HG03196 (cell line): ENCODE measurements around the gene CRHR1.

Source experiments
- ATAC-seq: cut with Tn5 transposase; IDR thresholded peaks from one replicate; pipeline ENCODE4 v1.9.1; 2021; ENCODE audit not compliant: unreplicated experiment

CRHR1 gene

DNA sequence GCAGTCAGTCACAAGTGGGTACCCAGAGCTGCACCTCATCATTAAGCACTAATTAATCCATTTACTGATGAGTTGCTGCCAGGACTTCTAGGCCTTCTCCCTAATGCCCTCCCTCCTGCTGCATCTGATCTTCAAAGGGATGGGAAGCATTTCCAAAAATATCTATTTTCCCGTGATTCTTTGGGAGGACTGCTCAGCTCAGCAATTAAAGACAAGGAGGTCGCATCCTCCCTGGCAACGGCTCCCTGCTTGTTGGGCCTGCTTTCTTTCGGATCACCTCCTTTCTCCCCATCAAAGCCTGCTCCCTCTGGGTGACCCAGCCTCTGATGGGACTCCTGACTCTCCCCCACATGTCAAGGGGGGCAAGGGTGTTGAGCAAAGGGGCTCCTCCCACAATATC is 34.6 kb downstream of the CRHR1 start:
- ATAC-seq: no peak

DNA sequence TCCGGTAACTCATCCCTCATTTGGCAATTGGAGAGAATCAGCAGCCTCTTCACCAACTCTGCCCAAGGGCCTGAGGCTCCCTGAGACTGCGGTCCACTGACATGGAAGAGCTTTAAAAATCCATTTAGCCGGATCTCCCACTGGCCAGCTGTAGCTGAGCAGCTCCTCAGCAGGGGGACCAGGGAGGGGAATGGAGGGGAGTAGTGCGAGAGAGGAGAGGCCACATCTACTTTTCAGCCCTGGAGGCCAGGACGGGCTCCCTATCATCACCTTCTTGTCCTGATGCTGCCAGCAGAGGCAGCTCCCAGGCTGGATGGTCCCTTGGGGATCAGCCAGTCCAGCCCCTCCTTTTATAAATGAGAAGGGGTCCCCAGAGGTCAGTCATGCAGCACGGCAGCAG is 35.5 kb downstream of the CRHR1 start:
- ATAC-seq: no peak

DNA sequence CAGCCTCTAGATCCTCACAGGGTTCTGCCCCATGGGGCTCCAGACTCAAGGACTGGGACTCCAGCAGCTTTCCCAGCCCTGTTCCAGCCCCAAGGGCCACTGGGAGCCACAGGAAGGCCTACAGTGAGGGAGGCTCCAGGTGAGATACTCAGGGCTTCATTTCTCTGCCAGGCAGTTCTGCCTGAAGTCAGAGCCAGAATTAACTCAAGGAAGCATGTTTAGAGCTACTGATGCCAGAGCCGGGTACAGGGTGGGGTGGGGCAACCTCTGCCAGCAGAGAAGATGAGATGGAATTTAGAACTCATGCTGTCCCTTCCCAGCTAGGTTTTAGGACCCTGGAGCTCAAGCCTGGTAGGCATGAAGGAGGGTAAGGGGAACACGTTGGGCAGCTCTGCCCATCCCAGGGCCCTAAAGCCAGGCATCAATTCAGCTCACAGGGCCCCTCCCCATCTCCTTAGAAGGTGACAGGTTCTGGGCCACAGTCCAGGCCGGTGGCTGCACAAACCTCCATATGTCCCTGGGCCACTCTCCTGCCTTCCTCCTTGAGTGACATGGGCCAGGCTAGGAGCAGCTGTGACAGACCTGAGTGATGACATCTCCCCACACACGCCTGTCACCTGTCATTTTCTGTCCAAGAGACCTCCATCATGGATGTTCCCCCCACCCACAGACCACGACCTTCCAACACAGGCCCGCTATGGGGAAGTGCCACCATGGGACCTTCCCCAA is 36.1 kb downstream of the CRHR1 start:
- no peak for ATAC-seq

DNA sequence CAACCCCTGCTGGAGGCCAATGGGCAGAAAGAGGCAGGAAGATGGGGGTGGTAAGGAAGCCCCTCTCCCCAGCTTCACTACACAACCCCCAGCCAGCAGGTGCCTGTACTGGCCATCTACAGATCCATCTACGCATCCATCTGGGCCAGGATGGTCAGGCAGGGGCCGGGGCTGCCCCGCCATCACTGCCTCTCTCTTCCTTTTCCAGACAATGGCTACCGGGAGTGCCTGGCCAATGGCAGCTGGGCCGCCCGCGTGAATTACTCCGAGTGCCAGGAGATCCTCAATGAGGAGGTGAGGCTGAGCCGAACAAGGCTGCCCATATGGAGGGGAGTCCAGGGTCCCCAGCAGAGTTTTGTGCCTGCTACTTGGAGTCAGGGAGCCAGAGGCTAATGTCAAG is 37.0 kb downstream of the CRHR1 start:
- ATAC-seq: no peak

DNA sequence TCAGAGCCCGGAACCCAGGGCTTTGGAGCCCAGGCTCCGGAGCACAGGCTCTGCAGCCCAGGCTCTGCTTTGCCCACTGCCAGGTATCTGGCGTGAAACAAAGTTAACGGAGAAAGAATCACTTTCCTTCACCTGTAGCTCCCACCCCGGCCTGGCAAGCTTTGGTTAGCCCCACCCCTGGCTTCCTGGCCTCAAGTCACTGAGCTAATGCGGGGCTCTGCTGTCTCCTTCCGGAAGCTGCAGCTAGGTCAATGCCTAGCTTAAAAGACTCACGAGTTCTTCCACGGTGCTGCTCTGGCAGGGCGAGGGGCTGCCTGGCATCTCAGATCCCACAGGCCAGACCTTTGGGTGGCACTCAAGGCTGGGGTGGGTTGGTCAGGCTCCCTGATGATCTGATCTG is 39.5 kb downstream of the CRHR1 start:
- no peak for ATAC-seq

DNA sequence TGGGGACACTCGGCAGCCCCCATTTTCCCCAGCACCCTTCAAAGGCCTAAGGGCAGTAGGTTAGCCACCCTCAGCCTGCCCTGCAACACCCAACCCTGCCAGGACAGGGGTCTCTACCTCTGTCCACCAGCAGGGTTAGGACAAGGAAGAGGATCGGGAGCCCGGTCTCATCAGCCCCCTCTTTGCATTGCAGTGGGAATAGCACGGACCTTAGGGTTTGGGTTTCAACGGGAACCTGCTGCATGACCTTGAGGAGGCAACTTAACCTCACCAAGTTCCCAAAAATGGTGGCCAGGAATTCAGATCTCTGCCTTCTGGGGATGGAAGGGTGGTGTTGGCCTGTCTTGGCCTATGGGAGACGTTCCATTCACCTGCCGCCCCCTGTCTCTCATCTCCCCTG is 40.4 kb downstream of the CRHR1 start:
- ATAC-seq: no peak

DNA sequence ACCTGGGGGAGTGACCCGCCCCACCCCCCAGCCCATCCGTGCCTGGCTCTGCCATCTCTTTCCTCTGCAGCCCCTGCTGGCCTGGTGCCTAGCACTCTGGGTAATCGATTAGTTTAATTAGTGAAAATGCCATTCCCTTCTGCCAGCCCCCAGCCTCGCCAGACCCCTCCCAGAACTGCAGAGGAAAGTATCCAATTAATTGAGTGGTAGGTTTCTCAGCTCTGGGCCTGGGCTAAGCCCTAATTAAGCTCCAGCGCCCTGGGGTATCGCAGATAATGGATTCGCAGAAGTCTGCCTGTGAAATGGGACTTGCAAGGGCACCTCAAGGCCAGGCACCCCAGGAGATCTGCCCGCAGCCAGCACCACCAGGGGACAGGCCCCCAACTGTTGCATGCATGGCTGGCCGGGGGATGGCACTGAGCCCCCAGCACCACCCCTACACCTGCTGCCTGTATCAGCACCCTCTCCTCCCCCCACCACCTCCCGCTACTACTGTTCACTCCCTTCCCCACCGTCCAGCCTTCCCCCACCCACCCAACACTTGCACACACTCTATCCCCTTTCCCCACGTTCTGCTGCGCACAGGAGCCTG is 40.9 kb downstream of the CRHR1 start:
- no peak for ATAC-seq

DNA sequence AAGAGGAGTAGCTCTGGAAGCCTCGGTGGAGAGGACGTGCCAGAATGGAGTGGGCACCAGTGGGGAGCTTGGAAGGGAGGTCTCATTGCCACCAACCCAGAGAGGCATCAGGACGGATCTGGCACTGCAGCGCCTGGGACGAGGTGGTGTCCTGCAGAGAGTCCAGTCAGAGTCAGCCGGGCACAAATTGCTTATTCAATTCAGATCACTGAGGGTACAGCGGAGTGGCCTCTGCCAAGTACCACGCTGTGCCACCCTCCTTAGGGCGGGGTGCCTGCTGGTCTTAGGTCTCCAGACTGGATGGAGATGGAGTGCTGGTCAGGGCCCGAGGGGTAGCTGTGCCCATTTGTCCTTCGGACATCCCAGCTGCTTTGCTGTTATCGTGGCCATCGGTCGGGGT is 41.7 kb downstream of the CRHR1 start:
- ATAC-seq: no peak

DNA sequence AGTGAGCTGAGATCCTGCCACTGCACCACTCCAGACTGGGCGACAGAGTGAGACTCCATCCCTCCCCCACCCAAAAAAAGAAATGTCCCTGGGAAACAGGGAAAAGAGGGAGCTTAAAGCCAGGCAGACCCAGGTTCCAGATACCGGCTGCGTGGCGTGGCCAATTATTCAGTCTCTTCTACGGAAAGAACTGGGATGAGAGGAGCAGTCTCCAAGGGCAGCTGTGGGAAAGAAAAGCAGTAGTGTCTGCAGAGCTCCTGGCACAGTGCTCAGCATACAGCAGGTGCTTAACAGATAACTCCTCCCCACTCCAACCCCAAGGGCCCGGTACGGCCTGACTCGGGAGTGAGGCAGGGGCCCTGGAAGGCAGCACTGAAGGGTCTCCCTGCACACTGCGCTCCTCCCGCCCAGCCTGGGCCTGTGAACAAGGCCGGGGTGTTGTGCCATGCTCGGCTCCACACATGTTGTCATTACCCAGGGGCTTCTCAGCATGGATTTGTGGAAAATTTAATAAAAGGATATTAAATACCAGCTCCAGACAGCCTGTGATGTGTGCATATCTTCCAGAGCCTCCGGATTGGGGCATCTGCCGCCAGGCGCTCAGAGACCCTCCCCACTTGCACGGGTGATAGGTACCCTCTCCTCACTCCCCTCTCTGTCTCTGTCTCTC is 42.9 kb downstream of the CRHR1 start:
- ATAC-seq: no peak

DNA sequence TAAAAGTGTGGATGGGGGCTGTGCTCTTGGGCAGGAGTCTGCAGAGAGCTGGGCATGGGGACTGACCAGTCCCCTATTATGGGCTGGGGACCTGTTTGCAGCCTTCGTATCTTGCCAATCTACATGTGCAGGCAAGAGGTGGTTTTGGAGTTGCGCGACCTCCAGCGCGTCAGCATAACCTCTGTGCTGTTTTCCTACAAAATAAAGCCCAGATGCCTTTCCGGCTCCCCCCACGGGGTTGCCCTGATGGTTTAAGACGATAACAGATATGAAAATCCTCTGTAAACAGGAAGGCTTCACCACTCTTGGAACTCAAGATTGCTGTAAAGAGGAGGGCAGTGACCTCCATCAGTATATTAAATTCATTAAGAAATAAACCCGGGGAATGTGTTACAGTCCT is 44.1 kb downstream of the CRHR1 start:
- ATAC-seq: no peak

DNA sequence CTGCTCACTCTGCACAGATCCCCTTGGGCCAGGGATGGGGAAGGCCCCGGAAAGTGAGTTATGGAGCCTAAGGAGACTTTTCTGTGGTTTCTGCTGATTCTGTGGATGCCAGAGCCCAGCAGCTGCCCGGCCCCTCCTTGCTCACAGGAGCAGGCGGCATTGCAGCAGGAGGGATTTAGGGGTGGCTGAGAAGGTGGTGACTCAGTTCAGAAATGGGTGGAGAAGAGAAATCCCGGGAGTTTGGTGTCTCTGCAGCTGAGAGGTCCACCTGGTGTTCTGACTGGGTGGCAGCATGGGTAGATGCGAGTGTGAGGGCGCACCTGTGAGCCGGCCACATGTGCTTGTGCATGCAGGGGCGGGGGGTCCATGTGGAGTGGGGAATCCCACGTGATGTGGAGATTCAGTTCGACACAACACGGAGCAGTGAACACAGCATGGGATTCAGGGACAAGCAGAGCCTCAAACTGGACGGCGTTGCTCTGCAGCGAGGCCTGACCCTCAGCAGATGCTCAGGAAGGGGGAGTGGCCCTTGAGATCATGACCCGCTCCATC is 44.5 kb downstream of the CRHR1 start:
- ATAC-seq: no peak

DNA sequence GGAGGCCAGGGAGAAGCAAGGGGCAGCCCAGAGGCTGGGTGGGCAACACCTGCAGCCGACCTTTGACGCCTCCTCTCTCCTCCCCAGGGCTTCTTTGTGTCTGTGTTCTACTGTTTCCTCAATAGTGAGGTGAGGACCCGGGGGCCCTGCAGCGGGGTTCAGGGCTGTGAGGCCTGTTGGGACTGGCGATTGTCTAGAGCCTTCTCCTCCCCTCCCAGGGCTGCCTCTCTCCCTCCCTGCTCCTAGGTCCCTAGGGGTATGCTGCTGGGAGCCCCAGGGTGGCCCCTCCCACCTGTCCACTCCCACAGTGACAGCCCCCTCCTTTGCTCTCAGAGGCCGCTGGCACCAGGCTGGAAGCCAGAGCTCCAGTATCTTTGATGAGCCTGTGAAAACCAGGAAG is 49.8 kb downstream of the CRHR1 start:
- no peak for ATAC-seq

DNA sequence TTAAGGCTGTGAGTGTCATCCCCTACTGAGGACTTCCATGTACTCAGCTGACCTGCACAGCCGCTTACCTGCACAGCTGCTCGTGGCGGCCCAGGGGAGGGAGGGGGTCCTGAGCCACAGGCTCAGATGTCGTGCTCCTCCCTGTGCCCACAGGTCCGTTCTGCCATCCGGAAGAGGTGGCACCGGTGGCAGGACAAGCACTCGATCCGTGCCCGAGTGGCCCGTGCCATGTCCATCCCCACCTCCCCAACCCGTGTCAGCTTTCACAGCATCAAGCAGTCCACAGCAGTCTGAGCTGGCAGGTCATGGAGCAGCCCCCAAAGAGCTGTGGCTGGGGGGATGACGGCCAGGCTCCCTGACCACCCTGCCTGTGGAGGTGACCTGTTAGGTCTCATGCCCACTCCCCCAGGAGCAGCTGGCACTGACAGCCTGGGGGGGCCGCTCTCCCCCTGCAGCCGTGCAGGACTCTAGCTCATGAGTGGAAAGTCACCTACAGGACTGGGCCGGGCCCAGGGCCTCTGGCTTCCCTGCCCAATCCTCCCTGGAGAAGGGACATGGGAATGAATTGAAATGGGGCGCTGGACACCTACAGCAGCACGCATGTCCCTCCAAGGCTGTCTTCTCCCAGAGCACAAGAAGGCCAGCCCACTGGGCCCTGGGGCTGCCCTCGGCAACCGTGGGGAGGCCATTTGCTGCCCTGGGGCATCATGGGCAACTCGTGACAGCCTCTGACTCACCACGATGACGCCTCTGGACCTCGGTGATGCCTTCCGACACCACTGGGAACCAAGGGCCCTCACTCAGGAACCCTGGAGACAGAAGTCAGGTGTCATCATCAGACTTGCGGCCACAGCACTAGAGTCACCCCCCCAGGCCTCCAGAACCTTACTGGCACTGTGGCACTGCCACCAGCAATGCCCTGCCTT is 50.6 kb downstream of the CRHR1 start:
- no peak for ATAC-seq

DNA sequence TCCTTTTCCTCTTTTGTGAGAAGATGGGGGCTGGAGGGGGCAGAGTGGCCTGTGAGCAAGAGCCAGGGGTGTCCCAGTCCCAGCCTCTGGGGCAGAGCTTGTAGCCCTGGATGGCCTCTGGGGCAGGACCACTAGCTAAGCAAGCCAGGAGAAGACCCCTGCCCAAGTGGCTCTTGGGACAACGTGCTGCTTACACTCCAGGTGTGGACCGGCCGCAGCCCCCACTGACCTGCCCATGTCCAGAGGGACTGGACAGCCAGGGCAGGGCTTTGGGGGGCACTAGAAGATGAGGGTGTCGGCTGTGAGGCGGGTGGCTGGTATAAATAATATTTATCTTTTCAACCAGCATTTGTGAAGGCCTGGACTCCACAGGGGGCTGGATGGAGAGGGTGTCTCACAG is 51.4 kb downstream of the CRHR1 start:
- ATAC-seq: no peak

DNA sequence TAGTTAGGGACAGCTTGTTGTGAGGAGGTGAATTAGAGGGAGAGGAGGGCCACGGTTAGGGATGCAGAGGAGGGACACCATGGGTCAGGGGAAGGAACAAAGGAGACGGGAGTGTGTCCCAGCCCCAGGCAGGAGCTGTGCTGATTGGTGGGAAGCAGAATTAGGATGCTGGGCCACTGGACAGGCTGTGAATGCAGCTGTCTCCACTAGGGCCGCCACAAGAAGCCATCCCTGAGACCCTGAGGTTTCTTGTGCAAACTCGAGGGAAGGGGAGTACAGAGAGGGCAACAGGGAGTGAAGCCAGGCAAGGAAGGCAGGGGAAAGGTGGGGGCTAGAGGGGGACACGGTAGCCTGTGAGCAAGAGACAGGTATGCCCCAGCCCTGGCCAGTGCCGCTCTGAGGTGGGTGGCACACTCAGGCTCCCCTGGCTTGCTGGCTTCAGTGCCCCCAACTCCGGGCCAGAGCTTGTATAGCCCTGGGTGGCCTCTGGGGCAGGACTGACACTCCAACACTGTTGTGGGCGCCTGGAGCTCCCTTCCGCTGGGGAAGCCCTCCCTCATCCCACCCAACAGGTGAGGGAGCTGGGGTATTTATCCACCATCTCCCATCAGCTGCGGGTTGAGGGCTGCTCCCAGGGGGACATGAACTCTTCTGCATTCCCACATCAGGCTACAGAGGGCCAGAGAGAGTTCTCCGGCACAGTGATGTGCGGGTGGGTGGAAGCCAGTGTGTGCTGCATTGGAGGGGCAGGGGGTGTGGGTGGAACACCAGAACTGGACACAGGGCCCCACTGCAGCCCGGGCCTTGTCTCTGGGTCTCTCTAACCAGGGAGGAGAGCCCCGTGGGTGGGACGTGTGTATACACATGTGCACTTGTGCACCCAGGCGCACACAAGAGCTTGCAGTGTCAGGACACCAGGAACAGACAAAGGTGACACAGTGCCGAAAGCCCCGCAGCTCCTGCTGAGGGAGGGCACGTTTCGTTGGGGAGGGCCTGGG is 52.2 kb downstream of the CRHR1 start:
- no peak for ATAC-seq

DNA sequence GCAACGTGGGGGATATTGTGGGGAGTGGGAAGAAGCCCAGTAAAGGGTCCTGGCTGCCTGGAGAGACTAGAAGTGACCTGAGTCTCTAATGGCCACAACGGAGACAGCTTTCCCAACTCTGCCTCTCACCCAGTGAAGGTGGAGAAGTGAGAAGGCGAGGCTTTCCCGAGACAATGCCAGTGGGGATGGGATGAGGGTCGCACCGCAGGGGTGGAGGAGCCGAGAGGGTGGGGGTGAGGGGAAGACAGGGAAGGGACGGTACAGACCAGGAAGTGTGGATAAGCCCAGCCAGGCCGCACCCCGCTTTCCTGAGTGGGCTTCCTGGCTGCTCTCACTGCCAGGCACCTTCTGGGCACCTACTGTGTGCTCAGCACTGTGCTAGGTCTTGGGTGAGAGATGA is 53.1 kb downstream of the CRHR1 start:
- ATAC-seq: no peak

DNA sequence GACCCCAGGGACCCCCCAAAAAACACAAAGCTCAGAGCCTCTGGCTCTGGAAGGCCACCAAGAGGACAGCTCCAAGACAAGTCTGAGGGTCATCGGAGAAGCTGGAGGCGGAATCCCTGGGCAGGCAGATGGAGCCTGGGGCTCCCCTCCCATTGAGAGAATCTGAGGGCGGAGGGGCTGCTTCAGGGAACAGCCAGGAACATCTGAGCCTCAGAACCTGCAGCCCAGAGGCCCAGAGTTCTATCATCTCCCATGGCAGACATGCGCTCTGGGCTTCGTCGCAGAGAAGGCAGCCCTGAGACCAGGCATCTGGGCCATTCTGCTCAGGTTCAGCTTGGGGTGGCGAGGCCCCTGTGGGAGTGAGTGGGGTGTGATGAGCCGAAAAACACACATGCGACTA is 53.5 kb downstream of the CRHR1 start:
- ATAC-seq: no peak

DNA sequence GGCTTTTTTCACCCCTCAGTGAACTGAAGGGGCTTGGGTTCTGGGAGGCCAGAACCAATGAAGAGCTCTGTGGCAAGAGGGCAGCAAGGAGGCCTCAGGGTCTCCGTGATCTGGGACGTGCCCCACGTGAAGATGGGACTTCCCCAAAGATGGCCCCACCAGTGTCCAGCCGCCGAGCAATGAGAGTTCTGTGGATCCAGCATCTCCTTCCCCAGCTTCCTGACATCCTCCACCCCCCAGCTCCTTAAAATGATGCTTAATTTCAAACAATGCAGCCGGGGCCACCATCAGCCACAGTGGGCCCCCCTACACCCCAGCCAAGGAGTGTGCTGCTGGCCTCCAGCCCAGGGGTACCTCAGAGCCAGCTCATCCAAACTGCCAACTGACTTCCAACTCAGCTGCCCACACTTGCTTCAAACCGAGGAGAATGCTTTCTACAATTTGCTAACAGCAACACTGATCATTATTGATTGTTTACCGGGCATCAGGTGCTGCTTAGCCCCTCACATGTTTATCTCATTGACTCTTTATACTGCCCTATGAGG is 54.7 kb downstream of the CRHR1 start:
- no peak for ATAC-seq

DNA sequence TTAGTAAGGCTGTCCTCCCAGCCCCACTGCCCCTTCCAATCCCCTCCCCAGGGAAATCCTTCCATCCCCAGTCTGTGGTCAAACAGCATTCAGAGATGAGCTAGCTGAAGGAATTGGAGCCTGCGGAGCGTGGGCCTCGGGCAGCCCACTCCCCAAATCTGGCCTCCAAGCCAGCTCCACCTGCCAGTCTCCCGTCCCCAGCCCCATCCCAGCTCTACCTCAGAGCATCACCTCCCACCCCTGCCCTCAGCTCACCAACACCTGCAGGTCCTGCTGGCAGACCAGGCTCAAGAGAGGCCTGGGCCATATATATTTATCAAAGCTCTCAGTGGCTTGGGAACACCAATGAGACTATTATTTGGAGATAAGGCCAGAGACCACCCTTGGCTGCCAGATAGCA is 55.3 kb downstream of the CRHR1 start:
- no peak for ATAC-seq

DNA sequence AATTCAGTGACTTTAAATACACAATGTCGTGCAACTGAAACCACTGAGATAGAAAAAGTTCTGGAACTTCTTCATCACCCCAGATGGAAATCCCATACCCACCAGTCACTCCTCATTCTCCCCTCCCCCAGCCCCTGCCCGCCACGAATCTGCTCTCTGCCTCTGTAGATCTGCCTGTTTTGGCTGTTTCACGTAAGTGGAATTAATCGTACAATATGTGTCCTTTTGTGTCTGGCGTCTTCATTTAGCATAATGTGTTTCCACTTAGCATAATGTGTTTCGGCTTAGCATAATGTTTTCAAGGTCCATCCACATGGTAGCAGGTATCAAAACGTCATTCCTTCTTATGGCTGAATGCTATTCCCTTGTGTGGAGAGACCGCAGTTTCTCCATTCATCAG is 57.1 kb downstream of the CRHR1 start:
- no peak for ATAC-seq
